T-helper 2 cell (primary cell): ENCODE data around the gene TROAP.
"Not testable (repeated sequence)": the region's sequence is repeated elsewhere in the genome, so short reads cannot be mapped to it uniquely, and the experiment has no call there.

ENCODE experiments used
- DNase-seq, 5 experiments: peaks; one replicate each; pipeline versions ENCODE4 v3.0.0 to v3.0.0-alpha.2; 2012 to 2022

The TROAP gene

GRCh38 chr12:49330631-49331379 lies 7.8 kb downstream of the TROAP start:
- no peak for DNase-seq

GRCh38 chr12:49331380-49332222 lies 8.5 kb downstream of the TROAP start:
- DNase-seq: no peak

- no peak for DNase-seq
These were observed 9.4 kb downstream of the TROAP start for GRCh38 chr12:49332441-49332861.

- DNase-seq: no peak
These were observed 9.9 kb downstream of the TROAP start for GRCh38 chr12:49332891-49333371.

GRCh38 chr12:49333778-49334177 lies 10.7 kb downstream of the TROAP start:
- DNase-seq: not testable (repeated sequence)

GRCh38 chr12:49334226-49334625 lies 11.2 kb downstream of the TROAP start:
- no peak for DNase-seq

- DNase-seq: no peak
These were observed 11.6 kb downstream of the TROAP start for GRCh38 chr12:49334681-49335080.

GRCh38 chr12:49335118-49335954 lies 12.3 kb downstream of the TROAP start:
- no peak for DNase-seq

GRCh38 chr12:49335955-49336644 lies 13.0 kb downstream of the TROAP start:
- no peak for DNase-seq

- DNase-seq: peak; percentile 72 to 86 (median 82)
These were observed 13.9 kb downstream of the TROAP start, which contains the start of gene C1QL4 for GRCh38 chr12:49336645-49337584. Gene C1QL4, minus strand, starts transcription at chr12:49337188. Its CDS starts 711 bp downstream, at chr12:49336477.

GRCh38 chr12:49338830-49339463 lies 15.9 kb downstream of the TROAP start:
- no peak for DNase-seq

- no peak for DNase-seq
These were observed 16.4 kb downstream of the TROAP start for GRCh38 chr12:49339464-49339861.

- DNase-seq: no peak
These were observed 17.2 kb downstream of the TROAP start for GRCh38 chr12:49340095-49340870.

GRCh38 chr12:49340971-49341776 lies 18.1 kb downstream of the TROAP start:
- no peak for DNase-seq

- no peak for DNase-seq
These were observed 18.7 kb downstream of the TROAP start for GRCh38 chr12:49341777-49342065.

- DNase-seq: peak; percentile 46 to 73 (median 64)
These were observed 19.2 kb downstream of the TROAP start for GRCh38 chr12:49342066-49342913.

GRCh38 chr12:49342914-49343731 lies 20.1 kb downstream of the TROAP start:
- no peak for DNase-seq
